Panc1 (cell line): ENCODE measurements around the gene DCC. TPM values are rescaled to one million over a fixed set of nuclear protein-coding genes. Genes with fewer than 3 reads are reported as not detected.

Experiments used
- ATAC-seq: fragments of 200-7000 bp; cut with Tn5 transposase; 2 replicates; pipeline ENCODE4 v1.9.1; 2020; ENCODE audit warnings: mild to moderate bottlenecking, moderate library complexity
- BruUV-seq: library from RNA; stranded (reverse); fragments of 400-500 nt; replicated peaks from 2 replicates; lab custom pipeline; 2021; lab: Mats Ljungman, UMichigan
- CTCF ChIA-PET: fragments of 300-600 bp; sonication (Branson Sonifier 250); formaldehyde crosslinking; loops from one replicate; lab custom pipeline; 2022; ENCODE audit warnings: antibody characterized with exemption; lab: Charles Lee
- POLR2A ChIA-PET: fragments of 300-600 bp; sonication (Branson Sonifier 250); formaldehyde crosslinking; loops from one replicate; lab custom pipeline; 2022; ENCODE audit warnings: antibody characterized with exemption; lab: Charles Lee
- DNase-seq: peaks from one replicate; pipeline ENCODE4 v3.0.0-alpha.2; 2010; ENCODE audit warnings: low read depth, low spot score
- H3K27ac ChIP-seq: 2 replicates; pipeline ENCODE4 v1.5.1; 2011; ENCODE audit warnings: mild to moderate bottlenecking, low read length, inconsistent platforms
- H3K27me3 ChIP-seq: fragments of 200-500 bp; sonication (Bioruptor generic); 2 replicates; pipeline ENCODE4 v1.6.0; 2014; ENCODE audit warnings: low read length, inconsistent platforms; ENCODE audit not compliant: control insufficient read depth, insufficient read depth
- H3K36me3 ChIP-seq: fragments of 200-500 bp; sonication (Bioruptor generic); 2 replicates; pipeline ENCODE4 v1.5.1; 2014; ENCODE audit warnings: inconsistent platforms, mild to moderate bottlenecking, low read length, moderate library complexity; ENCODE audit not compliant: control insufficient read depth, insufficient read depth
- H3K4me1 ChIP-seq: 2 replicates; pipeline ENCODE4 v1.5.1; 2011; ENCODE audit warnings: inconsistent platforms, mild to moderate bottlenecking, low read length, moderate library complexity; ENCODE audit not compliant: control insufficient read depth, insufficient read depth
- H3K4me3 ChIP-seq, 2 experiments: 2 replicates each; pipeline ENCODE4 v1.5.1; 2011 to 2012; ENCODE audit warnings: low read depth in 2 of 2, low read length in 2 of 2, mild to moderate bottlenecking in 2 of 2, inconsistent platforms in 1 of 2, moderate library complexity in 1 of 2
- H3K9me3 ChIP-seq: fragments of 200-500 bp; sonication (Bioruptor generic); 2 replicates; pipeline ENCODE4 v1.5.1; 2014; ENCODE audit warnings: low read depth, mild to moderate bottlenecking, inconsistent platforms, low read length, moderate library complexity; ENCODE audit not compliant: control insufficient read depth, insufficient read depth
- POLR2AphosphoS5 ChIP-seq: IDR thresholded peaks from 2 replicates; pipeline ENCODE4 v1.6.1; 2012; ENCODE audit warnings: mild to moderate bottlenecking, low read depth, low read length, moderate library complexity
- SIN3A ChIP-seq: IDR thresholded peaks from 2 replicates; pipeline ENCODE4 v1.6.1; 2012; ENCODE audit warnings: low read depth, mild to moderate bottlenecking, low read length, moderate library complexity, borderline replicate concordance; ENCODE audit not compliant: insufficient read depth
- TCF7L2 ChIP-seq: IDR thresholded peaks from 2 replicates; pipeline ENCODE4 v1.6.1; 2011; ENCODE audit warnings: mild to moderate bottlenecking, low read depth, low read length, inconsistent platforms
- in situ Hi-C: cut with HindIII; loops from 2 replicates; pipeline ENCODE4 v1.10.0; 2016; ENCODE audit warnings: low sequenced_read_pairs, low pct_unique_long_range_greater_than_20kb
- intact Hi-C: fragments of 100-400 bp; cut with micrococcal nuclease; formaldehyde crosslinking; loops from one replicate; pipeline ENCODE4 v1.10.0; 2022; ENCODE audit not compliant: unreplicated experiment
- total RNA-seq: library from RNA; stranded (reverse); gene quantifications from one replicate; pipeline ENCODE4 v1.2.1, GENCODE V29; 2021; ENCODE audit not compliant: unreplicated experiment
- TF ChIP-seq, protein P1 (sequence below): fragments of 450-650 bp; IDR thresholded peaks from 2 replicates; pipeline ENCODE4 v1.5.1; 2017; ENCODE audit warnings: mild to moderate bottlenecking
- TF ChIP-seq, protein P2 (sequence below), 2 experiments: IDR thresholded peaks; 2 replicates each; pipeline ENCODE4 v1.6.1; 2011 to 2012; ENCODE audit warnings: low read depth in 2 of 2, control low read depth in 1 of 2, low read length in 1 of 2, mild to moderate bottlenecking in 1 of 2, moderate library complexity in 1 of 2; ENCODE audit not compliant: insufficient read depth in 1 of 2

Gene DCC
- total RNA-seq, 1 experiment from 2014 or later: not detected

DNA sequence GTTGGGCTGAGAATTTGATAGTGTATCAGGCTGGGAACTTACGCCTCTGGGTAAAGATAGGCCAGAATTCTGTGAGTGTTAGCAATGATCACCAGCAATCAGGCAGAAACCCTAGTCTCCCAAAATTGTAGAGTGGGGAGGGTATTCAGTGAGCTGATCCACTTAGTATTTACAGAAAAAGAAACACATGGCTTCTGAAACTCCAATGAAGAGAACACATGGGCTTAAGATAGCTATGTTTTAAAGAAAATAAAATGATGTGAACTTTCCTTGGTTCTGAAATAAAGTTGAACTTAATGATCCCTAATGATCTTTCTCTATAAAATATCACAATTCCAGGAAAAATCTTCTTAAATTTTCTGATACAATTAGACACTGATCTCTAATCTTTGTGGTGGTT, 472.8 kb downstream of the DCC start:
- POLR2A ChIA-PET: no interaction called here

DNA sequence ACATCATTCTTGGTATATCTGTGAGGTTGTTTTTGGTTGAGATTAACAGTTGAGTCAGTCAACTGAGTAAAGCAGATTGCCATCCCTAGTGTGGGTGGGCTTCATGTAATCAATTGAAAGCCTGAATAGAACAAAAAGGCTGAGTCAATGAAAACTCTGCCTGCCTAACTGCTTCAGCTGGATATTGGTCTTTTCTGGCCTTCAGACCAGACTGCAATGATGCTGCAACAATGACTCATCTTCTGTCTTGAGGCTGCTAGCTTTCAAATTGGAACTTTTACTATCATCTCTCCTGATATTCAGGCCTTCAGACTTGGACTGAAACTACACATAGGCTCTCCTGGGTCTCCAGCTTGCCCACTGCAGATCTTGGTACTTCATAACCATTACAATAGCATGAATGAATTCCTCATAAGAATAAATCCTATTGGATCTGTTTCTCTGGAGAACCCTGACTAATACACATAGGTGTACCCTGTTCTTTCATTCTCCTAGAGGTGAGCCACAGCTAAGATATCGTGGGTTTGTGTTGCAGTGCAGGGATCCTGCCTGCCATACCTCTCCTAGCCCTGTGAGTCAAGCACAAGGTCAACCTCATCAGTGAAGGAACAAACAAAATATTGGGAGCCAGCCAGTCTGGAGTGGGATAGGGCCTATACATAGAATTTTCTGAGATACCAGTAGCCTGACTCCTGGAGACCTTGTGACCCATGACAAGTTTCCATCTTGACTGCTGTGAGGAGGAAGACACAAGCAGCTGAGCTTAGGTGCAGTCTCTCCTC, 473.8 kb downstream of the DCC start:
- POLR2A ChIA-PET: no interaction called here
- DNase-seq (no peak), ATAC-seq (no peak)
- no peaks in the 10 kb centered on the region for H3K4me1 ChIP-seq
- intact Hi-C loops (no loop called here), in situ Hi-C loops (no loop called here)
- H3K27ac ChIP-seq: no peak overlapping the region
- CTCF ChIA-PET: no interaction called here
- no peaks in the 10 kb centered on the region for H3K36me3 ChIP-seq
- no peak for TF ChIP-seq SIN3A
- TF ChIP-seq, protein P1, sequence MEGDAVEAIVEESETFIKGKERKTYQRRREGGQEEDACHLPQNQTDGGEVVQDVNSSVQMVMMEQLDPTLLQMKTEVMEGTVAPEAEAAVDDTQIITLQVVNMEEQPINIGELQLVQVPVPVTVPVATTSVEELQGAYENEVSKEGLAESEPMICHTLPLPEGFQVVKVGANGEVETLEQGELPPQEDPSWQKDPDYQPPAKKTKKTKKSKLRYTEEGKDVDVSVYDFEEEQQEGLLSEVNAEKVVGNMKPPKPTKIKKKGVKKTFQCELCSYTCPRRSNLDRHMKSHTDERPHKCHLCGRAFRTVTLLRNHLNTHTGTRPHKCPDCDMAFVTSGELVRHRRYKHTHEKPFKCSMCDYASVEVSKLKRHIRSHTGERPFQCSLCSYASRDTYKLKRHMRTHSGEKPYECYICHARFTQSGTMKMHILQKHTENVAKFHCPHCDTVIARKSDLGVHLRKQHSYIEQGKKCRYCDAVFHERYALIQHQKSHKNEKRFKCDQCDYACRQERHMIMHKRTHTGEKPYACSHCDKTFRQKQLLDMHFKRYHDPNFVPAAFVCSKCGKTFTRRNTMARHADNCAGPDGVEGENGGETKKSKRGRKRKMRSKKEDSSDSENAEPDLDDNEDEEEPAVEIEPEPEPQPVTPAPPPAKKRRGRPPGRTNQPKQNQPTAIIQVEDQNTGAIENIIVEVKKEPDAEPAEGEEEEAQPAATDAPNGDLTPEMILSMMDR: no peak
- TF ChIP-seq TCF7L2: no peak
- TF ChIP-seq, protein P2, sequence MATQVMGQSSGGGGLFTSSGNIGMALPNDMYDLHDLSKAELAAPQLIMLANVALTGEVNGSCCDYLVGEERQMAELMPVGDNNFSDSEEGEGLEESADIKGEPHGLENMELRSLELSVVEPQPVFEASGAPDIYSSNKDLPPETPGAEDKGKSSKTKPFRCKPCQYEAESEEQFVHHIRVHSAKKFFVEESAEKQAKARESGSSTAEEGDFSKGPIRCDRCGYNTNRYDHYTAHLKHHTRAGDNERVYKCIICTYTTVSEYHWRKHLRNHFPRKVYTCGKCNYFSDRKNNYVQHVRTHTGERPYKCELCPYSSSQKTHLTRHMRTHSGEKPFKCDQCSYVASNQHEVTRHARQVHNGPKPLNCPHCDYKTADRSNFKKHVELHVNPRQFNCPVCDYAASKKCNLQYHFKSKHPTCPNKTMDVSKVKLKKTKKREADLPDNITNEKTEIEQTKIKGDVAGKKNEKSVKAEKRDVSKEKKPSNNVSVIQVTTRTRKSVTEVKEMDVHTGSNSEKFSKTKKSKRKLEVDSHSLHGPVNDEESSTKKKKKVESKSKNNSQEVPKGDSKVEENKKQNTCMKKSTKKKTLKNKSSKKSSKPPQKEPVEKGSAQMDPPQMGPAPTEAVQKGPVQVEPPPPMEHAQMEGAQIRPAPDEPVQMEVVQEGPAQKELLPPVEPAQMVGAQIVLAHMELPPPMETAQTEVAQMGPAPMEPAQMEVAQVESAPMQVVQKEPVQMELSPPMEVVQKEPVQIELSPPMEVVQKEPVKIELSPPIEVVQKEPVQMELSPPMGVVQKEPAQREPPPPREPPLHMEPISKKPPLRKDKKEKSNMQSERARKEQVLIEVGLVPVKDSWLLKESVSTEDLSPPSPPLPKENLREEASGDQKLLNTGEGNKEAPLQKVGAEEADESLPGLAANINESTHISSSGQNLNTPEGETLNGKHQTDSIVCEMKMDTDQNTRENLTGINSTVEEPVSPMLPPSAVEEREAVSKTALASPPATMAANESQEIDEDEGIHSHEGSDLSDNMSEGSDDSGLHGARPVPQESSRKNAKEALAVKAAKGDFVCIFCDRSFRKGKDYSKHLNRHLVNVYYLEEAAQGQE (IDR thresholded peaks at IDR 0.05; ENCODE audit: insufficient read depth in 1 of 2, low read depth in 2 of 2, low read length in 1 of 2): no peak
- no peak for TF ChIP-seq POLR2AphosphoS5
- no TSS peak for BruUV-seq
- no peaks in the 10 kb centered on the region for H3K27me3 ChIP-seq
- no peak overlapping the region for H3K4me3 ChIP-seq
- H3K9me3 ChIP-seq: no peaks in the 10 kb centered on the region

More for the DNA sequence above, 472.8 kb downstream of the DCC start:
- CTCF ChIA-PET: no interaction called here
- intact Hi-C loops: no loop called here
- Histone ChIP-seq H3K4me3 (no peak overlapping the region), H3K27me3 (no peaks in the 10 kb centered on the region), H3K36me3 (no peaks in the 10 kb centered on the region), H3K9me3 (no peaks in the 10 kb centered on the region), H3K4me1 (no peaks in the 10 kb centered on the region), H3K27ac (no peak overlapping the region)
- no peak for DNase-seq
- in situ Hi-C loops: no loop called here
- BruUV-seq: no TSS peak
- no peak for ATAC-seq
- TF ChIP-seq POLR2AphosphoS5 (no peak), TCF7L2 (no peak), SIN3A (no peak)
- TF ChIP-seq, protein P2 (IDR thresholded peaks at IDR 0.05; ENCODE audit: insufficient read depth in 1 of 2, low read depth in 2 of 2, low read length in 1 of 2): no peak
- TF ChIP-seq, protein P1: no peak
